Esophagus muscularis mucosa (tissue), 4 donors: ENCODE measurements around the gene IGSF21. TPM values are rescaled to one million over a fixed set of nuclear protein-coding genes. Genes with fewer than 3 reads are reported as not detected.

Source experiments
- DNase-seq: peaks from one replicate; pipeline ENCODE4 v3.0.0-alpha.2; 2017; ENCODE audit errors: extremely low spot score
- H3K27ac ChIP-seq, 4 donors: fragments of 200-600 bp; sonication (generic); replicated peaks in 1 of 4; 1 replicate in 3 of 4; 2 replicates in 1 of 4; pipeline ENCODE4 v1.5.1; 2016 to 2019; ENCODE audit warnings: mild to moderate bottlenecking in 1 of 4
- H3K27me3 ChIP-seq, 4 donors: fragments of 200-600 bp; sonication (generic); one replicate each; pipeline versions ENCODE4 v1.5.1 to v1.6.0; 2016 to 2019
- H3K36me3 ChIP-seq, 4 donors: fragments of 200-600 bp; sonication (generic); one replicate each; pipeline ENCODE4 v1.5.1; 2016 to 2019
- H3K4me1 ChIP-seq, 4 donors: fragments of 200-600 bp; sonication (generic); one replicate each; pipeline ENCODE4 v1.5.1; 2016 to 2019
- H3K4me3 ChIP-seq, 4 donors: fragments of 200-600 bp; sonication (generic); 1 replicate in 2 of 4; 2 replicates in 2 of 4; pipeline ENCODE4 v1.5.1; 2016 to 2019; ENCODE audit warnings: mild to moderate bottlenecking in 4 of 4, moderate library complexity in 1 of 4
- H3K9me3 ChIP-seq, 4 donors: fragments of 200-600 bp; sonication (generic); 1 replicate in 3 of 4; 2 replicates in 1 of 4; pipeline ENCODE4 v1.5.1; 2016 to 2019
- CTCF ChIP-seq, 3 experiments: fragments of 200-600 bp in 2 of 3; fragments of 450-650 bp in 1 of 3; sonication (generic) in 2 of 3; IDR thresholded peaks; one replicate each; pipeline ENCODE4 v1.5.1; 2017 to 2019; ENCODE audit warnings: antibody characterized with exemption in 3 of 3, mild to moderate bottlenecking in 2 of 3, moderate library complexity in 1 of 3
- EP300 ChIP-seq: sonication (generic); formaldehyde crosslinking; IDR thresholded peaks from one replicate; pipeline ENCODE4 v1.6.1; 2017; ENCODE audit warnings: antibody characterized with exemption
- POLR2A ChIP-seq: fragments of 450-650 bp; IDR thresholded peaks from one replicate; pipeline ENCODE4 v1.6.1; 2017; ENCODE audit warnings: antibody characterized with exemption, moderate library complexity, mild to moderate bottlenecking, low read depth
- POLR2AphosphoS5 ChIP-seq, 2 donors: sonication (generic); formaldehyde crosslinking; IDR thresholded peaks; one replicate each; pipeline ENCODE4 v1.6.1; 2017; ENCODE audit warnings: antibody characterized with exemption in 2 of 2
- WGBS: methylation state at CpG from one replicate; pipeline ENCODE4 v1.1.5; 2018; 5-methylcytosine and 5-hydroxymethylcytosine counted together
- intact Hi-C: fragments of 100-400 bp; cut with DNase I; formaldehyde crosslinking; loops from one replicate; pipeline ENCODE4 v1.15.1; 2023
- total RNA-seq, 4 donors: library from RNA; depleted of rRNA; stranded (reverse); fragments of >200 nt; gene quantifications; one replicate each; pipeline versions ENCODE4 v1.1.0 to v1.2.1, GENCODE V29; 2016

Gene IGSF21
- total RNA-seq, 4 donors from 2014 or later: 1.1 to 2.7 (median 1.2) TPM

GRCh38 chr1:18182398-18183160 is 75.0 kb downstream of the IGSF21 start:
- Histone ChIP-seq H3K27me3 (peaks cover 0 to 85% (median 8%) of the 10 kb centered on the region in 4 donors), H3K36me3 (no peaks in the 10 kb centered on the region), H3K4me3 (no peak overlapping the region), H3K4me1 (no peaks in the 10 kb centered on the region), H3K27ac (no peak overlapping the region), H3K9me3 (no peaks in the 10 kb centered on the region)
- WGBS: 41% methylated on average over 13 of the region's 13 CpGs
- TF ChIP-seq EP300: no peak
- TF ChIP-seq POLR2A: no peak
- no peak for TF ChIP-seq CTCF (IDR thresholded peaks at IDR 0.05)
- TF ChIP-seq POLR2AphosphoS5 (IDR thresholded peaks at IDR 0.05): no peak
- DNase-seq: no peak
- intact Hi-C loops: no loop called here

GRCh38 chr1:18183533-18183932 is 75.9 kb downstream of the IGSF21 start:
- intact Hi-C loops: no loop called here
- 82% methylated on average over 7 of the region's 7 CpGs for WGBS
- Histone ChIP-seq H3K27ac (no peak overlapping the region), H3K4me3 (no peak overlapping the region), H3K27me3 (peaks cover 0 to 80% (median 8%) of the 10 kb centered on the region in 4 donors), H3K9me3 (no peaks in the 10 kb centered on the region), H3K4me1 (no peaks in the 10 kb centered on the region), H3K36me3 (no peaks in the 10 kb centered on the region)
- no peak for DNase-seq
- TF ChIP-seq POLR2AphosphoS5 (IDR thresholded peaks at IDR 0.05) (no peak), EP300 (no peak), CTCF (IDR thresholded peaks at IDR 0.05) (no peak), POLR2A (no peak)

- TF ChIP-seq CTCF (IDR thresholded peaks at IDR 0.05) (no peak), POLR2A (no peak), POLR2AphosphoS5 (IDR thresholded peaks at IDR 0.05) (no peak), EP300 (no peak)
- H3K27ac ChIP-seq: no peak overlapping the region
- intact Hi-C loops: no loop called here
- WGBS: 71% methylated on average over 5 of the region's 5 CpGs
- DNase-seq: no peak
- no peaks in the 10 kb centered on the region for H3K9me3 ChIP-seq
- H3K36me3 ChIP-seq: no peaks in the 10 kb centered on the region
- H3K4me1 ChIP-seq: no peaks in the 10 kb centered on the region
- peaks cover 0 to 79% (median 3%) of the 10 kb centered on the region in 4 donors for H3K27me3 ChIP-seq
- H3K4me3 ChIP-seq: no peak overlapping the region
These were observed 79.5 kb downstream of the IGSF21 start for GRCh38 chr1:18187054-18187453.

- 85% methylated on average over 7 of the region's 9 CpGs for WGBS
- no peak overlapping the region for H3K27ac ChIP-seq
These were observed 81.4 kb downstream of the IGSF21 start for GRCh38 chr1:18188820-18189517.

More at GRCh38 chr1:18188820-18189517, 81.4 kb downstream of the IGSF21 start:
- Histone ChIP-seq H3K36me3 (no peaks in the 10 kb centered on the region), H3K27me3 (peaks cover 0 to 79% (median 3%) of the 10 kb centered on the region in 4 donors), H3K4me1 (no peaks in the 10 kb centered on the region), H3K4me3 (no peak overlapping the region), H3K9me3 (no peaks in the 10 kb centered on the region)
- no peak for DNase-seq
- intact Hi-C loops: no loop called here
- TF ChIP-seq CTCF (IDR thresholded peaks at IDR 0.05): no peak
- no peak for TF ChIP-seq POLR2AphosphoS5 (IDR thresholded peaks at IDR 0.05)
- no peak for TF ChIP-seq EP300
- TF ChIP-seq POLR2A: no peak
